Transverse colon (tissue), 3 donors: ENCODE measurements around the gene MAP2K6.

Experiments used
- EP300 ChIP-seq: sonication (generic); formaldehyde crosslinking; IDR thresholded peaks from one replicate; pipeline ENCODE4 v1.6.1; 2017; ENCODE audit warnings: antibody characterized with exemption, low read depth
- TF ChIP-seq, protein P1 (sequence below), 5 experiments: fragments of 200-600 bp in 3 of 5; fragments of 450-650 bp in 2 of 5; sonication (generic) in 3 of 5; IDR thresholded peaks; 1 replicate in 2 of 5; 2 replicates in 3 of 5; pipeline ENCODE4 v1.5.1; 2016 to 2017; ENCODE audit warnings: antibody characterized with exemption in 5 of 5, inconsistent platforms in 3 of 5, mild to moderate bottlenecking in 2 of 5, moderate library complexity in 1 of 5

GRCh38 chr17:69590671-69591070 lies 176.2 kb downstream of the MAP2K6 start:
- TF ChIP-seq EP300, result no peak
- TF ChIP-seq, protein P1, sequence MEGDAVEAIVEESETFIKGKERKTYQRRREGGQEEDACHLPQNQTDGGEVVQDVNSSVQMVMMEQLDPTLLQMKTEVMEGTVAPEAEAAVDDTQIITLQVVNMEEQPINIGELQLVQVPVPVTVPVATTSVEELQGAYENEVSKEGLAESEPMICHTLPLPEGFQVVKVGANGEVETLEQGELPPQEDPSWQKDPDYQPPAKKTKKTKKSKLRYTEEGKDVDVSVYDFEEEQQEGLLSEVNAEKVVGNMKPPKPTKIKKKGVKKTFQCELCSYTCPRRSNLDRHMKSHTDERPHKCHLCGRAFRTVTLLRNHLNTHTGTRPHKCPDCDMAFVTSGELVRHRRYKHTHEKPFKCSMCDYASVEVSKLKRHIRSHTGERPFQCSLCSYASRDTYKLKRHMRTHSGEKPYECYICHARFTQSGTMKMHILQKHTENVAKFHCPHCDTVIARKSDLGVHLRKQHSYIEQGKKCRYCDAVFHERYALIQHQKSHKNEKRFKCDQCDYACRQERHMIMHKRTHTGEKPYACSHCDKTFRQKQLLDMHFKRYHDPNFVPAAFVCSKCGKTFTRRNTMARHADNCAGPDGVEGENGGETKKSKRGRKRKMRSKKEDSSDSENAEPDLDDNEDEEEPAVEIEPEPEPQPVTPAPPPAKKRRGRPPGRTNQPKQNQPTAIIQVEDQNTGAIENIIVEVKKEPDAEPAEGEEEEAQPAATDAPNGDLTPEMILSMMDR (IDR thresholded peaks at IDR 0.05), result no peak
